ENCODE results near the gene IL12RB1. TPM values are rescaled to one million over a fixed set of nuclear protein-coding genes. Genes with fewer than 3 reads are reported as not detected.

IL12RB1 gene
- total RNA-seq, 1 experiment from 2014 or later: 0.36 TPM

DNA sequence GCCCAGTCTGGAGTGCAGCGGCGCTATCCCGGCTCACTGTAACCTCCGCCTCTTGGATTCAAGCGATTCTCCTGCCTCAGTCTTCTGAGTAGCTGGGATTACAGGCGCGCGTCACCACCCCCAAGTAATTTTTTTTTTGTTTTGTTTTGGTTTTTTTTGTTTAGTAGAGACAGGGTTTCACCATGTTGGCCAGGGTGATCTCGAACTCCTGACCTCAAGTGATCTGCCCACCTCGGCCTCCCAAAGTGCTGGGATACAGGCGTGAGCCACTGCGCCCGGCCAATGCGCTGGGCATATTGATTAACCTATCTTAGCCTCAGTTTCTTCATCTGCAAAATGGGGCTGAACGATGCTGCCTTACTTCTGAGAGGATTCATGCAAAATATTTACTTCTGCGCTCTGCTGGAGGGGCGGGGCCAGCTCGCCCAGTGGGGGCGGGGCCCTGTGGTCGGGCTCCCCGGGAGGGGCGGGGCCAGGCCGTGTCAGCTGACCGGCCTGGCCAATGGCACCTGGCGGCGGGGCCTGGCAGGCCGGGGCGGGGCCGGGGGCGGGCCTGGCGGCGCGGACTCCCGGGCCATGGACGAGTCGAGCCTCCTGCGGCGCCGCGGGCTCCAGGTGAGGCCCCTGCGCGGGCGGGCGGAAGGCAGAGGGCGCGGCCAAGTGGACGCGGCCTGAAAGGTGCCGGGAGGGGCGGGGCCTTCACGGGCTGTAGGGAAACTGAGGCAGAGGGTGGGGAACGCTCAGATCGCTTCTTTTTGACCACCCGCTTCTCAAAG is 10.7 kb upstream of the IL12RB1 start, which contains the start of gene MAST3:
Gene MAST3 (plus strand): TSS at position 562 of the 776 bp plus-strand sequence. CDS start 15 bp downstream, at position 577.
- TF ChIP-seq SIN3A (IDR thresholded peaks at IDR 0.05; ENCODE audit: borderline replicate concordance, insufficient read depth, low read depth, low read length) (no peak), TCF7L2 (IDR thresholded peaks at IDR 0.05; ENCODE audit: low read depth, low read length) (no peak), POLR2AphosphoS5 (IDR thresholded peaks at IDR 0.05; ENCODE audit: low read depth, low read length) (no peak)
- TF ChIP-seq, protein P1, sequence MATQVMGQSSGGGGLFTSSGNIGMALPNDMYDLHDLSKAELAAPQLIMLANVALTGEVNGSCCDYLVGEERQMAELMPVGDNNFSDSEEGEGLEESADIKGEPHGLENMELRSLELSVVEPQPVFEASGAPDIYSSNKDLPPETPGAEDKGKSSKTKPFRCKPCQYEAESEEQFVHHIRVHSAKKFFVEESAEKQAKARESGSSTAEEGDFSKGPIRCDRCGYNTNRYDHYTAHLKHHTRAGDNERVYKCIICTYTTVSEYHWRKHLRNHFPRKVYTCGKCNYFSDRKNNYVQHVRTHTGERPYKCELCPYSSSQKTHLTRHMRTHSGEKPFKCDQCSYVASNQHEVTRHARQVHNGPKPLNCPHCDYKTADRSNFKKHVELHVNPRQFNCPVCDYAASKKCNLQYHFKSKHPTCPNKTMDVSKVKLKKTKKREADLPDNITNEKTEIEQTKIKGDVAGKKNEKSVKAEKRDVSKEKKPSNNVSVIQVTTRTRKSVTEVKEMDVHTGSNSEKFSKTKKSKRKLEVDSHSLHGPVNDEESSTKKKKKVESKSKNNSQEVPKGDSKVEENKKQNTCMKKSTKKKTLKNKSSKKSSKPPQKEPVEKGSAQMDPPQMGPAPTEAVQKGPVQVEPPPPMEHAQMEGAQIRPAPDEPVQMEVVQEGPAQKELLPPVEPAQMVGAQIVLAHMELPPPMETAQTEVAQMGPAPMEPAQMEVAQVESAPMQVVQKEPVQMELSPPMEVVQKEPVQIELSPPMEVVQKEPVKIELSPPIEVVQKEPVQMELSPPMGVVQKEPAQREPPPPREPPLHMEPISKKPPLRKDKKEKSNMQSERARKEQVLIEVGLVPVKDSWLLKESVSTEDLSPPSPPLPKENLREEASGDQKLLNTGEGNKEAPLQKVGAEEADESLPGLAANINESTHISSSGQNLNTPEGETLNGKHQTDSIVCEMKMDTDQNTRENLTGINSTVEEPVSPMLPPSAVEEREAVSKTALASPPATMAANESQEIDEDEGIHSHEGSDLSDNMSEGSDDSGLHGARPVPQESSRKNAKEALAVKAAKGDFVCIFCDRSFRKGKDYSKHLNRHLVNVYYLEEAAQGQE (IDR thresholded peaks at IDR 0.05; ENCODE audit: insufficient read depth in 1 of 2, low read depth in 2 of 2, low read length in 1 of 2): no peak
- TF ChIP-seq, protein P2, sequence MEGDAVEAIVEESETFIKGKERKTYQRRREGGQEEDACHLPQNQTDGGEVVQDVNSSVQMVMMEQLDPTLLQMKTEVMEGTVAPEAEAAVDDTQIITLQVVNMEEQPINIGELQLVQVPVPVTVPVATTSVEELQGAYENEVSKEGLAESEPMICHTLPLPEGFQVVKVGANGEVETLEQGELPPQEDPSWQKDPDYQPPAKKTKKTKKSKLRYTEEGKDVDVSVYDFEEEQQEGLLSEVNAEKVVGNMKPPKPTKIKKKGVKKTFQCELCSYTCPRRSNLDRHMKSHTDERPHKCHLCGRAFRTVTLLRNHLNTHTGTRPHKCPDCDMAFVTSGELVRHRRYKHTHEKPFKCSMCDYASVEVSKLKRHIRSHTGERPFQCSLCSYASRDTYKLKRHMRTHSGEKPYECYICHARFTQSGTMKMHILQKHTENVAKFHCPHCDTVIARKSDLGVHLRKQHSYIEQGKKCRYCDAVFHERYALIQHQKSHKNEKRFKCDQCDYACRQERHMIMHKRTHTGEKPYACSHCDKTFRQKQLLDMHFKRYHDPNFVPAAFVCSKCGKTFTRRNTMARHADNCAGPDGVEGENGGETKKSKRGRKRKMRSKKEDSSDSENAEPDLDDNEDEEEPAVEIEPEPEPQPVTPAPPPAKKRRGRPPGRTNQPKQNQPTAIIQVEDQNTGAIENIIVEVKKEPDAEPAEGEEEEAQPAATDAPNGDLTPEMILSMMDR (IDR thresholded peaks at IDR 0.05): no peak
- H3K27ac ChIP-seq (ENCODE audit: low read length): no peak within 1 kb of the TSS
- peak within 1 kb of the TSS; percentile 62 to 75 for H3K4me3 ChIP-seq (ENCODE audit: low read depth in 2 of 2, low read length in 2 of 2)
- ChIA-PET CTCF (no interaction called here), POLR2A (no interaction called here)
- H3K27me3 ChIP-seq (ENCODE audit: control insufficient read depth, insufficient read depth, low read length): no peaks in the 10 kb centered on the region
- intact Hi-C loops (cut with micrococcal nuclease; ENCODE audit: unreplicated experiment): no loop called here
- H3K9me3 ChIP-seq (ENCODE audit: control insufficient read depth, insufficient read depth, low read depth, low read length): no peaks in the 10 kb centered on the region
- no TSS peak for BruUV-seq (replicated peaks)
- DNase-seq (ENCODE audit: low read depth, low spot score): no peak
- ATAC-seq: peak; percentile 99
- in situ Hi-C loops (cut with HindIII; ENCODE audit: low pct_unique_long_range_greater_than_20kb, low sequenced_read_pairs): no loop called here
- H3K36me3 ChIP-seq (ENCODE audit: control insufficient read depth, insufficient read depth, low read length): no peaks in the 10 kb centered on the region
- peaks cover 9% of the 10 kb centered on the region; the same call in 1 of the 2 replicates for H3K4me1 ChIP-seq (ENCODE audit: control insufficient read depth, insufficient read depth, low read length)

DNA sequence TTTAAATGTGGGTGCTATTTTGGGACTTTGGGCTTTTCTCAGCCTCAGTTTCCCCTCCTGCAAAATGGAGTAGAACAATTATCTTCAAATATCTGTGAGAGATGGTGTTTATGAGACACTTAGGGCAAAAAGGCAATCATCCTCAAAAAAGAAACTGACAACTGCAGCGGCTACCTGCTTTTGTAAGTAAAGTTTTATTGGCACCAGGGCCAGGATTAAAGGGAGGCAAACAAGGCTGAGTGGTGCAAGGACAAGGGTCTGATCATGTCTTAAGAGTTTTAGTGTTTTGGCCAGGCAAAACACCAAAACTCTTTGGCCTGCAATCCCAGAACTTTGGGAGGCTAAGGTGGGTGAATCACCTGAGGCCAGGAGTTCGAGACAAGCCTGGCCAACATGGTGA is 9.5 kb upstream of the IL12RB1 start:
- intact Hi-C loops (cut with micrococcal nuclease; ENCODE audit: unreplicated experiment): no loop called here

More for the DNA sequence above, 9.5 kb upstream of the IL12RB1 start:
- no peaks in the 10 kb centered on the region for H3K36me3 ChIP-seq (ENCODE audit: control insufficient read depth, insufficient read depth, low read length)
- no peak overlapping the region for H3K4me3 ChIP-seq (ENCODE audit: low read depth in 2 of 2, low read length in 2 of 2)
- no peak for DNase-seq (ENCODE audit: low read depth, low spot score)
- in situ Hi-C loops (cut with HindIII; ENCODE audit: low pct_unique_long_range_greater_than_20kb, low sequenced_read_pairs): no loop called here
- ChIA-PET CTCF (no interaction called here), POLR2A (no interaction called here)
- TF ChIP-seq TCF7L2 (IDR thresholded peaks at IDR 0.05; ENCODE audit: low read depth, low read length): no peak
- no peak for TF ChIP-seq POLR2AphosphoS5 (IDR thresholded peaks at IDR 0.05; ENCODE audit: low read depth, low read length)
- TF ChIP-seq, protein P2 (IDR thresholded peaks at IDR 0.05): no peak
- no peak for TF ChIP-seq SIN3A (IDR thresholded peaks at IDR 0.05; ENCODE audit: borderline replicate concordance, insufficient read depth, low read depth, low read length)
- TF ChIP-seq, protein P1 (IDR thresholded peaks at IDR 0.05; ENCODE audit: insufficient read depth in 1 of 2, low read depth in 2 of 2, low read length in 1 of 2): no peak
- BruUV-seq (replicated peaks): no TSS peak
- ATAC-seq: no peak
- H3K27ac ChIP-seq (ENCODE audit: low read length): no peak overlapping the region
- H3K4me1 ChIP-seq (ENCODE audit: control insufficient read depth, insufficient read depth, low read length): peaks cover 9% of the 10 kb centered on the region; the same call in 1 of the 2 replicates
- no peaks in the 10 kb centered on the region for H3K27me3 ChIP-seq (ENCODE audit: control insufficient read depth, insufficient read depth, low read length)
- no peaks in the 10 kb centered on the region for H3K9me3 ChIP-seq (ENCODE audit: control insufficient read depth, insufficient read depth, low read depth, low read length)
